Coronary artery (tissue), 2 donors: Measurements from ENCODE around the gene STARD3NL.
A peak's percentile ranks its signal among the peaks of the same experiment; 100 is the strongest.

Experiments used
- DNase-seq: peaks from one replicate; pipeline ENCODE4 v3.0.0-alpha.2; 2017; ENCODE audit warnings: low spot score
- H3K27ac ChIP-seq, 2 donors: fragments of 200-600 bp; sonication (generic); one replicate each; pipeline ENCODE4 v1.5.1; 2016 to 2019
- H3K4me3 ChIP-seq: fragments of 200-600 bp; sonication (generic); 2 replicates; pipeline ENCODE4 v1.5.1; 2016; ENCODE audit warnings: mild to moderate bottlenecking, moderate library complexity
- TF ChIP-seq, protein P1 (sequence below): fragments of 200-600 bp; sonication (generic); IDR thresholded peaks from one replicate; pipeline ENCODE4 v1.5.1; 2019; ENCODE audit warnings: antibody characterized with exemption

Gene STARD3NL

DNA sequence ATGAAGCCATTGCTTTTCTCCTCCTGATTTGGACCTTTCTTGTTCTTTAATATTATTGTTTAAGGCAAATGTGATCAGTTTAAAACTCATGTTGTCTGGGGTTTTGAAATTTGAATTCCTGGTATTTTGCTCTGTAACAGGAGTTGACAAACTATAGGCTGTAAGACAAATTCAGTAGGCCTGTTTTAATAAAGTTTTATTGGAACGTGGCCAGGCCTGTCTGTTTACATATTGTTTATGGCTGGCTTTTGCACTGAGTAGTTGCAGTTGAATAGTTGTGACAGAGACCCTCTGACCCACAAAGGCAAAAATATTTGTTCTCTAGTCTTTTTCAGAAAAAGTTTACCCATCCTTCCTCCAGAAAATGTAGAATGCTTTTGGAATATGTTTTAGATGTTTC, 29.8 kb downstream of the STARD3NL start:
- no peak overlapping the region for H3K27ac ChIP-seq
- no peak overlapping the region for H3K4me3 ChIP-seq
- TF ChIP-seq, protein P1, sequence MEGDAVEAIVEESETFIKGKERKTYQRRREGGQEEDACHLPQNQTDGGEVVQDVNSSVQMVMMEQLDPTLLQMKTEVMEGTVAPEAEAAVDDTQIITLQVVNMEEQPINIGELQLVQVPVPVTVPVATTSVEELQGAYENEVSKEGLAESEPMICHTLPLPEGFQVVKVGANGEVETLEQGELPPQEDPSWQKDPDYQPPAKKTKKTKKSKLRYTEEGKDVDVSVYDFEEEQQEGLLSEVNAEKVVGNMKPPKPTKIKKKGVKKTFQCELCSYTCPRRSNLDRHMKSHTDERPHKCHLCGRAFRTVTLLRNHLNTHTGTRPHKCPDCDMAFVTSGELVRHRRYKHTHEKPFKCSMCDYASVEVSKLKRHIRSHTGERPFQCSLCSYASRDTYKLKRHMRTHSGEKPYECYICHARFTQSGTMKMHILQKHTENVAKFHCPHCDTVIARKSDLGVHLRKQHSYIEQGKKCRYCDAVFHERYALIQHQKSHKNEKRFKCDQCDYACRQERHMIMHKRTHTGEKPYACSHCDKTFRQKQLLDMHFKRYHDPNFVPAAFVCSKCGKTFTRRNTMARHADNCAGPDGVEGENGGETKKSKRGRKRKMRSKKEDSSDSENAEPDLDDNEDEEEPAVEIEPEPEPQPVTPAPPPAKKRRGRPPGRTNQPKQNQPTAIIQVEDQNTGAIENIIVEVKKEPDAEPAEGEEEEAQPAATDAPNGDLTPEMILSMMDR, result no peak
- DNase-seq, result no peak

DNA sequence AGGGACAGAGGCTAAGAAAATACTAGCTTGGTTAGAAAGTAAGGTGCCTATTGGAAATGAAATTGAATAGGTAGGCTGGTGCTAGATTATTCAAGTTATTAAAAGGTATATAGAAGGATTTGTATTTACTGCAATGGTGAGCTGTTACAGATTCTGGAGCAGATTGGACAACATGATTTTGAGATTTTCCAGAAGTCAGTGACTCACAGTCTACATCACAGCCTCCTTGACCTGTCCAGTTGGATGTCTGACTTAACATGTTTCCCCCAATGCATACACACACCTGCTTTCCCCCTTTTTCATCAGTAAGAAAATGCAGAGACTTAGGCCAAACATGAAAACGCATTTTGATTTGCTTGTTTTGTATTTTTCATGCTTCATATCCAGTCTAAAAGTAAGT, 33.4 kb downstream of the STARD3NL start:
- no peak for DNase-seq
- Histone ChIP-seq H3K27ac (no peak overlapping the region), H3K4me3 (no peak overlapping the region)
- TF ChIP-seq, protein P1, result no peak

DNA sequence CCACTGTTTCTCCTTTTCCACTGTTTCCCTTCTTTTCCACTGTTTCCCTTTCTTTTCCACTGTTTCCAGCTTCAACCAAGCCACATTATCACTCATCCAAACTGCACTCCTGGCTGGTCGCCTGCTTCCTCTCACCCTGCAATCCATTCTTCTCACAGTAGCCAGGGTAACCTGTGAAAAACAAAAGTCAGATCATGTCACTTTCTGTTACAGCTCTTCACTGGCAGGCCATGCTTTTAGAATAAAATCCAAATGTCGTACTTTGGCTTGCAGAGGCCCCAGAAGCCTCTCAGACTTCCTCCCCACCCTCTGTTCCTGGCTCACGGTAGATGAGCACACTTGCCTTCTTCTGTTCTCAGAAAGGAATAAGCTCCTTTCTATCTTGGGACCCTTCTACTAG, 33.9 kb downstream of the STARD3NL start:
- TF ChIP-seq, protein P1, result no peak
- no peak overlapping the region for H3K27ac ChIP-seq
- no peak for DNase-seq

DNA sequence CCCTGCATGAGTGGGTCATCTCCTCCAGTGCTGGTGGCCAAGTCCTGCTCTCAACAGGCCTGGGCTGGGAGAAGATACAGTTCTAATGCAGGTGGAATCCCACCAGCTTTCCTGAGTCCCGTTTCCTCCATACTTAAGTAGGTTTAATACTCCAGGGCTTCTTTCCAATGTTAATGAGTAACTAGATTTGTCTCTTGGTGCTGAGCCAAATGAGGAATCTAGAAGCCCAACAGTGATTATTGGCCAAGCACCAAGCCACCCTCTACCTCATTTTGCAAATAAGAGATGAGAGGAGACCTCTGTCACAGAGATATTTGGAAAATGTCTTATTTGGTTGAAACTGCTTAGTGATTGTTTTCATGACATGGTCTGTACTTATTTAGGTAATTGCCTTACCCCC, 37.1 kb downstream of the STARD3NL start:
- DNase-seq, result no peak
- H3K27ac ChIP-seq, result no peak overlapping the region
- no peak overlapping the region for H3K4me3 ChIP-seq
- TF ChIP-seq, protein P1, result no peak

More for the DNA sequence above, 33.9 kb downstream of the STARD3NL start:
- no peak overlapping the region for H3K4me3 ChIP-seq

DNA sequence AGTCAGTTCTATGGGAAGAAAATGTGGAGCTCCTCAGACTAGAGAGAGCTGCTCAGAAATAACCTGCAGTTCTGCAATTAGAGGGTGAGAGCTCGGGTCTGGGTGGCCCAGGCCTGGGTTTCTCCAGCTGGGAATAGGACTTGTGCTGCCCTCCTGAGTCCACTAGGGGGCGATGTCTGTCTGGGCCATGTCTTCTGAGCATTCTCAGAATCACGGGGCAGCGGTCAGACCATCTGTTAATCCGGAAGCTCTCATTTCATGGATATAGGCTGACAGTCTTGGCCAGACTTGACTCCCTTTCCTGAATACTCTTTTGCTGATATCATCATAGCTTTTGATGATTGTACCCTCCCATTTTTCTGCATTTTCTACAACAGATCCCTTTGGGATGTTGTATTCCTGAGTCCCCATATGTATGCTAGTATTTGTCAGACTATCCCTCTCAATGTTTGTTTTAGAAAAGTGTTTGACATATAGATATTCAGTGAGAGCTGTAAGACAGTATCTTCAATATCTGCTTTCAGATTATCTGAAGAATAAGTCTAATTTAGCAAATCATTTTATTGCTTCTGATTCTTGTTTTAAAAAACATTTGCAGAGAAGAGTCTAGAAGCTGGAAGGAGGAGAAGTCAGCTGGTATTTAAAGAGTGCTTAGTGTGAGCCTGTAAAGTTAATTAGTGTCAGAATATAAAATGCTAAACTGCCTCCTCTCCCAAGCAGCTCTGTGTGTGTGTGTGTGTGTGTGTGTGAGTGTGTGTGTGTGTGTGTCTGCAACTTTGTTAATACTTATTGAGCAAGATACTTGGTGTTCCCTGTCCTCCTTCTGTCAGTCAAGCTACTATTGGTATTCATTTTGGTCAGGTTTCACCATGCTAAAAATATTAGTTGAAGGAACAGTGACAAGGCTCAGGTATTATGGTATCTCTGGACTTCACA, 38.0 kb downstream of the STARD3NL start:
- H3K4me3 ChIP-seq, result no peak overlapping the region
- TF ChIP-seq, protein P1, result peak; percentile 87
- H3K27ac ChIP-seq, result peak overlapping the region in 1 of 2 donors; percentile 27
- no peak for DNase-seq

DNA sequence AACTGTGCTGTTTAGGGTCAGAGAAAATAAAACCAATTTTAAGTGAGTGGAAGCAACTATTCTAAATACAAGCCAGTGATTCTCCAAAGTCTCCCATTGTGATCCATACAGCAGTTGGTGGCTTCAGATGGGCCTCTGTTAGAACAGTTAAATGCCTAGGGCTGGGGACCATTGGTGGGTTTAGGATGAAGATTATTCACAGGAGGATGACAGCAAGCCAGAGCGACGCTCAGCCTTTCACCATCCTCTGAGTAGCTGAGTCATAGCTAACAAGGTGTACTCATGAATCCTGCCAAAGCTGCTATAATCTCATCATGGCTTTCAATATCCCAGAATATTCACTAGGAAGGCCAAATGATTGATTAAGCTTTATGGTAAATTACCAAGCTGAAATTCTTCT, 39.6 kb downstream of the STARD3NL start:
- TF ChIP-seq, protein P1, result no peak
- H3K4me3 ChIP-seq, result no peak overlapping the region
- no peak overlapping the region for H3K27ac ChIP-seq
- DNase-seq, result no peak

DNA sequence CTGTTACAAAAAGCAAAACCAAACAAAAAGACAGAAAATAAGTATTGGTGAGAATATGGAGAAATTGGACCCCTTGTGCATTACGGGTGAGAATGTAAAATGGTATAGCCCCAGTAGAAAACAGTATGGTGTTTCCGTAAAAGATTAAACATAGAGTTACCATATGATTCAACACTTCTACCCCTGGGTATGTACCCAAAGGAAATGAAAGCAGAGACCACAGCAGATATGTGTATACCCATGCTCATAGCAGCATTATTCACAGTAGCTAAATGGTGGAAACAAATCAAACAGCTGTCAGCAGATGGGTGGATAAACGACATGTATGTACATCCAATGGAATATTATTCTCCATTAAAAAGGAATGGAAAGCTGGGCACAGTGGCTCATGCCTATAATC, 42.4 kb downstream of the STARD3NL start:
- TF ChIP-seq, protein P1, result no peak
- no peak overlapping the region for H3K27ac ChIP-seq
- no peak for DNase-seq
- no peak overlapping the region for H3K4me3 ChIP-seq
